GM12878 (cell line): ENCODE results near the gene IER5. TPM values are rescaled to one million over a fixed set of nuclear protein-coding genes. Genes with fewer than 3 reads are reported as not detected.

Source experiments
- ATAC-seq: fragments of 200-7000 bp; cut with Tn5 transposase; 3 replicates; pipeline ENCODE4 v1.9.1; 2020; ENCODE audit warnings: mild to moderate bottlenecking, moderate library complexity
- BruUV-seq: library from RNA; stranded (reverse); fragments of 400-500 nt; replicated peaks from 2 replicates; lab custom pipeline; 2021; lab: Mats Ljungman, UMichigan
- CTCF ChIA-PET: fragments of 300-600 bp; sonication (Branson Sonifier 250); formaldehyde crosslinking; extraction: SDS; loops from one replicate; lab custom pipeline; 2021; ENCODE audit warnings: inconsistent platforms; lab: Yijun Ruan, JAX
- POLR2A ChIA-PET: fragments of 350-600 bp; formaldehyde crosslinking; extraction: SDS; loops from one replicate; lab custom pipeline; 2021; ENCODE audit warnings: inconsistent platforms; lab: Charles Lee
- RAD21 ChIA-PET: fragments of 300-600 bp; sonication (Branson Sonifier 250); formaldehyde crosslinking; loops from one replicate; lab custom pipeline; 2023; ENCODE audit warnings: antibody characterized with exemption; ENCODE audit not compliant: unreplicated experiment; lab: Charles Lee
- SMC1A ChIA-PET: fragments of 300-600 bp; sonication (Branson Sonifier 250); formaldehyde crosslinking; loops from one replicate; lab custom pipeline; 2023; ENCODE audit not compliant: unreplicated experiment, uncharacterized antibody; lab: Charles Lee
- DNase-seq: peaks from one replicate; pipeline ENCODE4 v3.0.0-alpha.2; 2011; ENCODE audit warnings: low read depth, low spot score
- FAIRE-seq: peaks from 3 replicates; lab custom pipeline; 2011; peaks lifted over from hg19 to GRCh38; lab: Jason Lieb, UNC
- H2AFZ ChIP-seq: 2 replicates; pipeline ENCODE4 v1.6.0; 2011; ENCODE audit warnings: low read depth, low read length, control low read depth; ENCODE audit not compliant: control insufficient read depth
- H3K27ac ChIP-seq: 2 replicates; pipeline ENCODE4 v1.5.1; 2011; ENCODE audit warnings: control low read depth; ENCODE audit not compliant: control insufficient read depth, insufficient read depth
- H3K27me3 ChIP-seq, 2 experiments: replicated peaks in 1 of 2; 2 replicates each; pipeline versions ENCODE4 v1.6.0 to v1.6.1; 2011; ENCODE audit warnings: low read length in 1 of 2; ENCODE audit not compliant: control insufficient read depth in 2 of 2, insufficient read depth in 2 of 2
- H3K36me3 ChIP-seq, 2 experiments: 2 replicates each; pipeline ENCODE4 v1.5.1; 2011; ENCODE audit warnings: low read length in 1 of 2; ENCODE audit not compliant: control insufficient read depth in 2 of 2, insufficient read depth in 2 of 2
- H3K4me1 ChIP-seq: 2 replicates; pipeline ENCODE4 v1.6.1; 2011; ENCODE audit warnings: mild to moderate bottlenecking, low read length, moderate library complexity, mixed read lengths; ENCODE audit not compliant: control insufficient read depth, insufficient read depth
- H3K4me2 ChIP-seq: 2 replicates; pipeline ENCODE4 v1.6.0; 2011; ENCODE audit warnings: control low read depth; ENCODE audit not compliant: control insufficient read depth, insufficient read depth
- H3K4me3 ChIP-seq: fragments of 200-600 bp; sonication (generic); 2 replicates; pipeline ENCODE4 v1.5.1; 2016
- H3K79me2 ChIP-seq: 2 replicates; pipeline ENCODE4 v1.6.0; 2011; ENCODE audit warnings: low read length; ENCODE audit not compliant: control insufficient read depth, insufficient read depth
- H3K9ac ChIP-seq: 2 replicates; pipeline ENCODE4 v1.8.0; 2011; ENCODE audit warnings: low read length, control low read depth, mixed read lengths; ENCODE audit not compliant: control insufficient read depth, insufficient read depth
- H3K9me3 ChIP-seq: replicated peaks from 3 replicates; pipeline ENCODE4 v1.5.1; 2011; ENCODE audit warnings: mild to moderate bottlenecking, low read length; ENCODE audit not compliant: control insufficient read depth, insufficient read depth
- H4K20me1 ChIP-seq: 2 replicates; pipeline ENCODE4 v1.6.0; 2011; ENCODE audit not compliant: control insufficient read depth, insufficient read depth
- BHLHE40 ChIP-seq, 2 experiments: fragments of 450-650 bp in 1 of 2; IDR thresholded peaks; 2 replicates each; pipeline ENCODE4 v1.6.1; 2011 to 2017; ENCODE audit warnings: low read depth in 2 of 2, borderline replicate concordance in 1 of 2, improper control_type of control experiment in 1 of 2, low read length in 1 of 2, mild to moderate bottlenecking in 1 of 2
- CREM ChIP-seq: IDR thresholded peaks from 2 replicates; pipeline ENCODE4 v1.6.1; 2014; ENCODE audit warnings: antibody characterized with exemption, low read depth
- DPF2 ChIP-seq: fragments of 450-650 bp; IDR thresholded peaks from 2 replicates; pipeline ENCODE4 v1.6.1; 2017; ENCODE audit warnings: mild to moderate bottlenecking
- E2F4 ChIP-seq: IDR thresholded peaks from 2 replicates; pipeline ENCODE4 v1.6.1; 2012; ENCODE audit warnings: low read depth, low read length, improper control_type of control experiment
- EGR1 ChIP-seq, 2 experiments: IDR thresholded peaks; 1 replicate in 1 of 2; 2 replicates in 1 of 2; pipeline ENCODE4 v1.6.1; 2011 to 2012; ENCODE audit warnings: low read depth in 2 of 2, low read length in 2 of 2, borderline replicate concordance in 1 of 2, mild to moderate bottlenecking in 1 of 2, moderate library complexity in 1 of 2
- HSF1 ChIP-seq: fragments of 150-350 bp; IDR thresholded peaks from 2 replicates; pipeline ENCODE4 v1.6.1; 2014; ENCODE audit warnings: mild to moderate bottlenecking, low read depth, low read length
- IRF4 ChIP-seq: IDR thresholded peaks from 2 replicates; pipeline ENCODE4 v1.6.1; 2011; ENCODE audit warnings: low read depth, low read length
- MTA2 ChIP-seq: fragments of 450-650 bp; IDR thresholded peaks from 2 replicates; pipeline ENCODE4 v1.6.1; 2016; ENCODE audit warnings: low read depth, mild to moderate bottlenecking, moderate library complexity
- MXI1 ChIP-seq: fragments of 150-350 bp; IDR thresholded peaks from 2 replicates; pipeline ENCODE4 v1.6.1; 2011; ENCODE audit warnings: low read depth, mild to moderate bottlenecking, inconsistent platforms, low read length, improper control_type of control experiment
- NR2F1 ChIP-seq: fragments of 450-650 bp; conservative IDR thresholded peaks from 2 replicates; pipeline ENCODE4 v1.6.1; 2017; ENCODE audit warnings: mild to moderate bottlenecking
- RAD21 ChIP-seq: IDR thresholded peaks from 2 replicates; pipeline ENCODE4 v1.6.1; 2011; ENCODE audit warnings: mild to moderate bottlenecking, low read depth, low read length, moderate library complexity; ENCODE audit not compliant: insufficient read depth
- TCF3 ChIP-seq: IDR thresholded peaks from 2 replicates; pipeline ENCODE4 v1.6.1; 2012; ENCODE audit warnings: low read depth, mild to moderate bottlenecking, low read length, borderline replicate concordance; ENCODE audit not compliant: insufficient read depth
- ZBTB40 ChIP-seq: fragments of 450-650 bp; IDR thresholded peaks from 2 replicates; pipeline ENCODE4 v1.6.1; 2016; ENCODE audit warnings: mild to moderate bottlenecking, moderate library complexity, borderline replicate concordance
- ZSCAN29 ChIP-seq: fragments of 450-650 bp; IDR thresholded peaks from 2 replicates; pipeline ENCODE4 v1.6.1; 2017; ENCODE audit warnings: mild to moderate bottlenecking, moderate library complexity
- WGBS: methylation state at CpG from one replicate; pipeline ENCODE4 v1.1.6; 2016; ENCODE audit warnings: low lambda C conversion rate; ENCODE audit not compliant: insufficient replicate concordance, insufficient coverage; ENCODE audit errors: missing lambda C conversion rate; 5-methylcytosine and 5-hydroxymethylcytosine counted together
- in situ Hi-C: fragments of 300-500 bp; cut with MboI; formaldehyde crosslinking; loops from 9 replicates; pipeline ENCODE4 v1.14.3; 2018; ENCODE audit warnings: mixed read lengths
- intact Hi-C: fragments of 100-400 bp; cut with micrococcal nuclease; formaldehyde crosslinking; loops from one replicate; pipeline ENCODE4 v1.14.2; 2022; ENCODE audit not compliant: unreplicated experiment
- polyA plus RNA-seq, 11 experiments: library from polyadenylated mRNA; depleted of rRNA in 4 of 11; unstranded in 6 of 11; stranded (reverse) in 5 of 11; fragments of >200 nt; fragmentation: Nextera tagmentation in 4 of 11; fragmentation: Illumina TruSeq in 1 of 11; extraction: Ambion mirVana in 4 of 11; extraction: Trizol in 1 of 11; gene quantifications; 1 replicate in 1 of 11; 2 replicates in 10 of 11; pipeline versions ENCODE4 v1.2.1 to v1.2.3, GENCODE V29; 2011 to 2016; ENCODE audit warnings: inconsistent platforms in 2 of 11, missing spikeins in 2 of 11, low read depth in 1 of 11
- total RNA-seq, 4 experiments: library from RNA; depleted of rRNA in 3 of 4; stranded (reverse); fragments of >200 nt in 3 of 4; fragmentation: Illumina TruSeq in 1 of 4; extraction: Trizol in 1 of 4; gene quantifications; 2 replicates each; pipeline versions ENCODE4 v1.2.1 to v1.2.3, GENCODE V29; 2013 to 2021

The IER5 gene
- total and polyA plus RNA-seq, 10 of the 15 experiments (the other 5 are each of a cell fraction or from before 2014, with no cell fraction given), result 4.3 to 75.2 (median 30.5) TPM

GRCh38 chr1:181126871-181127587 is 38.5 kb downstream of the IER5 start (continued):
- TF ChIP-seq E2F4 (no peak), BHLHE40 (IDR thresholded peaks at IDR 0.05; ENCODE audit: borderline replicate concordance in 1 of 2, low read depth in 2 of 2, low read length in 1 of 2) (no peak), RAD21 (no peak)

GRCh38 chr1:181127898-181128453 is 39.5 kb downstream of the IER5 start:
- Histone ChIP-seq H3K4me1 (peaks cover 70% of the 10 kb centered on the region), H3K36me3 (no peaks in the 10 kb centered on the region), H3K79me2 (peaks cover 9% of the 10 kb centered on the region), H2AFZ (no peak overlapping the region), H3K4me2 (peak overlapping the region; percentile 99), H3K27me3 (no peaks in the 10 kb centered on the region), H3K9me3 (no peaks in the 10 kb centered on the region), H3K9ac (peak overlapping the region; percentile 88), H4K20me1 (no peaks in the 10 kb centered on the region), H3K4me3 (peak overlapping the region; percentile 63; the same call in 1 of the 2 replicates), H3K27ac (peak overlapping the region; percentile 92)
- in situ Hi-C loops, result no loop called here
- SMC1A ChIA-PET, result interaction anchor here (0.8 to 36.3 kb wide), 14 partner anchors 8 to 95 kb away, joined by 3 to 1399 read pairs (median 6); partner anchors contain the start of genes IER5 and MR1
- POLR2A ChIA-PET, result interaction anchor here (0.8 to 8.2 kb wide), 10 partner anchors 10 to 112 kb away, joined by 3 to 256 read pairs (median 8); partner anchors contain the start of gene IER5
- 53% methylated on average over 5 of the region's 5 CpGs for WGBS
- no TSS peak for BruUV-seq
- RAD21 ChIA-PET, result interaction anchor here (0.5 to 21.2 kb wide), 16 partner anchors 8 to 246 kb away, joined by 3 to 966 read pairs (median 5); partner anchors contain the start of gene IER5
- DNase-seq (no peak), ATAC-seq (peak; percentile 42), FAIRE-seq (no peak)
- CTCF ChIA-PET, result interaction anchor here (1.2 to 36.6 kb wide), 7 partner anchors 14 to 246 kb away, joined by 3 to 1067 read pairs (median 5); partner anchors contain the start of gene IER5
- intact Hi-C loops, result no loop called here
- TF ChIP-seq MTA2 (peak; percentile 60), EGR1 (IDR thresholded peaks at IDR 0.05; ENCODE audit: borderline replicate concordance in 1 of 2, low read depth in 2 of 2, low read length in 2 of 2) (0 out of 3 replicates have a peak, but pooled peaks of 1 of the 2 experiments have one; percentile 27), ZBTB40 (no peak), MXI1 (no peak), CREM (peak; percentile 48; the same call in 1 of the 2 replicates), TCF3 (0 out of 2 replicates have a peak, but pooled peaks have one; percentile 41), ZSCAN29 (peak; percentile 61; the same call in 1 of the 2 replicates), IRF4 (peak; percentile 83), HSF1 (no peak), NR2F1 (peak; percentile 94), DPF2 (peak; percentile 81)
